CD4-positive, alpha-beta T cell treated with Interleukin-4 for 1 hour (primary cell): ENCODE measurements around the gene TMEM115.
"Not testable (repeated sequence)": the region's sequence is repeated elsewhere in the genome, so short reads cannot be mapped to it uniquely, and the experiment has no call there.

Source experiments
- DNase-seq, 2 donors: peaks; one replicate each; pipeline ENCODE4 v3.0.0-alpha.2; 2020 to 2022

Gene TMEM115

DNA sequence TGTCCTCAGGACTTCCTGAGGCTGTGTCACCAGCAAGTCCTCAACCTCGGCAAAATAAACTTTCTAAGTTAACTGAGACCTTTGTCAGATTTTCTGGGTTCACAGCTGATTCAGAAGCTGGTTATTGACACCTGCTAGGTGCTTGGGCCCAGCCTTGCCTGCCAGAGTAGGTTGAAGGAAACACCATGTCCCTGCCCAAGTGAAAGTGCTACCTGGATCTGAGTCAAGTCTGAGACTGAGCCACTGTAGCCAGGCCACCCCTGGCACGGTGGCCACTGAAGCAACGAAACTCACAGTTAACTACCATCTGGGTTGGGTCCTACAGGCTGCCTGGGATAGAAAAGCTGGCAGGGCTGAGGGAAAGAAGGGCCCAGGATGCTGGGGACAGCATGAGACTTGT is 45.0 kb downstream of the TMEM115 start:
- no peak for DNase-seq

DNA sequence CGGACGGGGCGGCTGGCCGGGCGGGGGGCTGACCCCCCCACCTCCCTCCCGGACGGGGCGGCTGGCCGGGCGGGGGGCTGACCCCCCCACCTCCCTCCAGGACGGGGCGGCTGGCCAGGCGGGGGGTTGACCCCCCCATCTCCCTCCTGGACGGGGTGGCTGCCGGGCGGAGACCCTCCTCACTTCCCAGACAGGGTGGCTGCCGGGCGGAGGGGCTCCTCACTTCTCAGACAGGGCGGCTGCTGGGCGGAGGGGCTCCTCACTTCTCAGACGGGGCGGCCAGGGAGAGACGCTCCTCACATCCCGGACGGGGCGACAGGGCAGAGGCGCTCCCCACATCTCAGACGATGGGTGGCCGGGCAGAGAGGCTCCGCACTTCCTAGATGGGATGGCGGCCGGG is 47.3 kb downstream of the TMEM115 start:
- DNase-seq: not testable (repeated sequence)
